Liver (tissue), 9 donors: Measurements from ENCODE around the gene TGDS. TPM values are rescaled to one million over a fixed set of nuclear protein-coding genes. Genes with fewer than 3 reads are reported as not detected.

Experiments
- DNase-seq: peaks from one replicate; pipeline ENCODE4 v3.0.0-alpha.2; 2017; ENCODE audit warnings: low spot score
- H3K27ac ChIP-seq, 2 donors: one replicate each; pipeline ENCODE4 v1.7.0; 2013; ENCODE audit warnings: inconsistent platforms in 2 of 2, low read length in 2 of 2, control low read depth in 1 of 2, low read depth in 1 of 2, mild to moderate bottlenecking in 1 of 2
- H3K27me3 ChIP-seq, 4 donors: one replicate each; pipeline versions ENCODE4 v1.6.1 to v1.7.0; 2013; ENCODE audit warnings: low read length in 3 of 4, inconsistent platforms in 1 of 4, mild to moderate bottlenecking in 1 of 4, moderate library complexity in 1 of 4; ENCODE audit not compliant: control insufficient read depth in 4 of 4, insufficient read depth in 4 of 4
- H3K36me3 ChIP-seq, 4 donors: one replicate each; pipeline versions ENCODE4 v1.6.1 to v1.7.0; 2013; ENCODE audit warnings: low read length in 3 of 4, mild to moderate bottlenecking in 3 of 4, low read depth in 1 of 4, moderate library complexity in 1 of 4; ENCODE audit not compliant: control insufficient read depth in 4 of 4, insufficient read depth in 3 of 4
- H3K4me1 ChIP-seq, 4 donors: one replicate each; pipeline versions ENCODE4 v1.6.1 to v1.7.0; 2013; ENCODE audit warnings: low read length in 3 of 4, mild to moderate bottlenecking in 3 of 4, moderate library complexity in 1 of 4; ENCODE audit not compliant: control insufficient read depth in 4 of 4, insufficient read depth in 4 of 4
- H3K4me3 ChIP-seq, 3 donors: one replicate each; pipeline versions ENCODE4 v1.6.1 to v1.7.0; 2013; ENCODE audit warnings: low read length in 3 of 3, control low read depth in 1 of 3, low read depth in 1 of 3, mild to moderate bottlenecking in 1 of 3
- H3K9ac ChIP-seq, 2 donors: one replicate each; pipeline ENCODE4 v1.7.0; 2013; ENCODE audit warnings: low read length in 2 of 2, mild to moderate bottlenecking in 2 of 2, moderate library complexity in 2 of 2, control low read depth in 1 of 2, low read depth in 1 of 2
- H3K9me3 ChIP-seq, 4 donors: one replicate each; pipeline versions ENCODE4 v1.6.1 to v1.7.0; 2013; ENCODE audit warnings: low read length in 3 of 4; ENCODE audit not compliant: control insufficient read depth in 4 of 4
- ATF3 ChIP-seq: IDR thresholded peaks from 2 replicates; pipeline ENCODE4 v1.6.1; 2016; ENCODE audit warnings: antibody characterized with exemption
- CTCF ChIP-seq: fragments of 150-350 bp; IDR thresholded peaks from 2 replicates; pipeline ENCODE4 v1.5.1; 2017; ENCODE audit warnings: improper control_type of control experiment, low read depth, low read length; ENCODE audit not compliant: missing input control
- EGR1 ChIP-seq, 2 donors: IDR thresholded peaks; 2 replicates each; pipeline ENCODE4 v1.6.1; 2016 to 2018; ENCODE audit warnings: antibody characterized with exemption in 2 of 2, low read depth in 2 of 2
- HNF4A ChIP-seq, 2 donors: conservative IDR thresholded peaks; 2 replicates each; pipeline ENCODE4 v1.6.1; 2016; ENCODE audit warnings: antibody characterized with exemption in 2 of 2, mild to moderate bottlenecking in 2 of 2
- HNF4G ChIP-seq: IDR thresholded peaks from 2 replicates; pipeline ENCODE4 v1.6.1; 2016; ENCODE audit warnings: antibody characterized with exemption
- MAX ChIP-seq: IDR thresholded peaks from 2 replicates; pipeline ENCODE4 v1.6.1; 2016; ENCODE audit warnings: antibody characterized with exemption
- REST ChIP-seq: IDR thresholded peaks from 2 replicates; pipeline ENCODE4 v1.6.1; 2016; ENCODE audit warnings: antibody characterized with exemption, mild to moderate bottlenecking
- RXRA ChIP-seq, 2 donors: IDR thresholded peaks; 2 replicates each; pipeline ENCODE4 v1.6.1; 2017 to 2018; ENCODE audit warnings: antibody characterized with exemption in 2 of 2, mild to moderate bottlenecking in 1 of 2
- SP1 ChIP-seq: IDR thresholded peaks from 2 replicates; pipeline ENCODE4 v1.6.1; 2018; ENCODE audit warnings: antibody characterized with exemption, mild to moderate bottlenecking
- TAF1 ChIP-seq: conservative IDR thresholded peaks from 2 replicates; pipeline ENCODE4 v1.6.1; 2016; ENCODE audit warnings: antibody characterized with exemption, mild to moderate bottlenecking
- WGBS: extraction: QIAGEN DNeasy Blood & Tissue Kit; methylation state at CpG from one replicate; pipeline ENCODE4 v1.1.7; 2013; 5-methylcytosine and 5-hydroxymethylcytosine counted together
- polyA plus RNA-seq, 2 donors: library from polyadenylated mRNA; stranded (reverse) in 1 of 2; unstranded in 1 of 2; fragments of 200-250 nt in 1 of 2; fragments of >200 nt in 1 of 2; fragmentation: Nextera tagmentation in 1 of 2; extraction: Ambion mirVana in 1 of 2; gene quantifications; one replicate each; pipeline versions ENCODE4 v1.2.1 to v1.2.3, GENCODE V29; 2013 to 2015
- total RNA-seq, 2 donors: library from RNA; depleted of rRNA; stranded (reverse); fragments of >200 nt; gene quantifications; one replicate each; pipeline ENCODE4 v1.2.3, GENCODE V29; 2014
- donor health status: healthy.
- donor health status: healthy.
- donor health status: healthy.
- donor health status: healthy.
- donor health status: healthy.

The TGDS gene
- total and polyA plus RNA-seq, 4 donors = 5.7 to 11.4 (median 9.5) TPM

- Histone ChIP-seq H3K9ac (peak overlapping the region; percentile 10 to 26), H3K27ac (peak overlapping the region; percentile 63 to 67), H3K4me3 (no peak overlapping the region), H3K36me3 (peaks cover 0 to 10% (median 2%) of the 10 kb centered on the region in 4 donors), H3K27me3 (no peaks in the 10 kb centered on the region), H3K9me3 (no peaks in the 10 kb centered on the region), H3K4me1 (peaks cover 1 to 22% (median 9%) of the 10 kb centered on the region in 4 donors)
- DNase-seq = no peak
- 36% methylated on average over 1 of the region's 1 CpG for WGBS
- TF ChIP-seq RXRA (IDR thresholded peaks at IDR 0.05) (peak; percentile 69 to 74), ATF3 (no peak), TAF1 (no peak), SP1 (peak; percentile 9), REST (no peak), HNF4A (conservative IDR thresholded peaks at IDR 0.05) (peak in 1 of 2 donors; percentile 9)
Measured at GRCh38 chr13:94608586-94608985, 12.6 kb upstream of the TGDS start.

GRCh38 chr13:94607939-94608338 lies 12.0 kb upstream of the TGDS start:
- Histone ChIP-seq H3K27me3 (no peaks in the 10 kb centered on the region), H3K4me3 (no peak overlapping the region), H3K4me1 (peaks cover 1 to 22% (median 7%) of the 10 kb centered on the region in 4 donors), H3K9me3 (no peaks in the 10 kb centered on the region), H3K27ac (peak overlapping the region; percentile 54 to 67), H3K9ac (peak overlapping the region in 1 of 2 donors; percentile 16), H3K36me3 (peaks cover 0 to 10% (median 1%) of the 10 kb centered on the region in 4 donors)
- no peak for DNase-seq
- 82% methylated on average over 3 of the region's 3 CpGs for WGBS
- no peak for TF ChIP-seq HNF4G
- no peak for TF ChIP-seq MAX
- no peak for TF ChIP-seq ATF3
- no peak for TF ChIP-seq REST
- TF ChIP-seq EGR1 (IDR thresholded peaks at IDR 0.05; ENCODE audit: low read depth in 2 of 2) = no peak
- no peak for TF ChIP-seq CTCF
